Lower leg skin (tissue), 3 donors: Measurements from ENCODE around the gene PRELID3B.

Source experiments
- CTCF ChIP-seq, 3 donors: fragments of 450-650 bp; IDR thresholded peaks; one replicate each; pipeline ENCODE4 v1.5.1; 2016; ENCODE audit warnings: antibody characterized with exemption in 3 of 3, mild to moderate bottlenecking in 3 of 3, moderate library complexity in 2 of 3
- POLR2A ChIP-seq, 2 donors: fragments of 450-650 bp; IDR thresholded peaks; one replicate each; pipeline ENCODE4 v1.6.1; 2016 to 2017; ENCODE audit warnings: antibody characterized with exemption in 2 of 2, mild to moderate bottlenecking in 1 of 2, moderate library complexity in 1 of 2

GRCh38 chr20:59019217-59019616, 23.4 kb downstream of the PRELID3B start, which contains the start of gene TUBB1:
- no peak for TF ChIP-seq CTCF (IDR thresholded peaks at IDR 0.05)
- no peak for TF ChIP-seq POLR2A (IDR thresholded peaks at IDR 0.05)
